ENCODE results near the gene INS.
A peak's percentile ranks its signal among the peaks of the same experiment; 100 is the strongest.

The INS gene

GRCh38 chr11:2164861-2165555, 4.0 kb upstream of the INS start:
- DNase-seq (ENCODE audit: low read depth) = no peak

- DNase-seq (ENCODE audit: low read depth) = no peak
Observed at GRCh38 chr11:2164081-2164480, 3.1 kb upstream of the INS start.

DNA sequence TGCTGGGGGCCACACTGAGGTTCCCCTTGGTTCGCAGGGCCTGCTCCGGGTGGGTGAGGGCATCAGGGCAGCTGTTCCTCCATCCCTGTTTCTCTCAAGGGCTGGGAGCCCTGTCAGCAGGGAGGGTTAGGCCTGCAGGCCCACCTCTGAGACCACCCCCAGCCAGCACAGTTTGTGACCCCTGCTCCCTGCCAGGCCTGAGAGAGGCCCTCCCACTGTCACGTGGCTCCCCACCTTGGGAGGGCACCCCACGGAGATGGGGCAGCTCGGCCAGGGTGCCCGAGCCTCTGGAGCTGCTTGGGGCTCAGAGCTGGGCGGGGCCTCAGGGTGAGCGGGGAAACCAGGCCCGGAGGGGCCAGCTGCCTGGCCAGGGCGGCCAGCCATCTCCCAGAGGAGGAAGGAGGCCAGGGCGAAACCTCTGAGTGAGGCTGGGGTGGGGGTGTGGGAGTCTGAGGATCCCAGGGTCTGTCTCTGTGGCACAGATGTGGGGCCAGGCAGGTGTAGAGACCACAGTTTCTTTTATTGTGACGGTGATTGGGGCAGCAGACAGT, 2.5 kb upstream of the INS start:
- DNase-seq (ENCODE audit: low read depth) = no peak

DNA sequence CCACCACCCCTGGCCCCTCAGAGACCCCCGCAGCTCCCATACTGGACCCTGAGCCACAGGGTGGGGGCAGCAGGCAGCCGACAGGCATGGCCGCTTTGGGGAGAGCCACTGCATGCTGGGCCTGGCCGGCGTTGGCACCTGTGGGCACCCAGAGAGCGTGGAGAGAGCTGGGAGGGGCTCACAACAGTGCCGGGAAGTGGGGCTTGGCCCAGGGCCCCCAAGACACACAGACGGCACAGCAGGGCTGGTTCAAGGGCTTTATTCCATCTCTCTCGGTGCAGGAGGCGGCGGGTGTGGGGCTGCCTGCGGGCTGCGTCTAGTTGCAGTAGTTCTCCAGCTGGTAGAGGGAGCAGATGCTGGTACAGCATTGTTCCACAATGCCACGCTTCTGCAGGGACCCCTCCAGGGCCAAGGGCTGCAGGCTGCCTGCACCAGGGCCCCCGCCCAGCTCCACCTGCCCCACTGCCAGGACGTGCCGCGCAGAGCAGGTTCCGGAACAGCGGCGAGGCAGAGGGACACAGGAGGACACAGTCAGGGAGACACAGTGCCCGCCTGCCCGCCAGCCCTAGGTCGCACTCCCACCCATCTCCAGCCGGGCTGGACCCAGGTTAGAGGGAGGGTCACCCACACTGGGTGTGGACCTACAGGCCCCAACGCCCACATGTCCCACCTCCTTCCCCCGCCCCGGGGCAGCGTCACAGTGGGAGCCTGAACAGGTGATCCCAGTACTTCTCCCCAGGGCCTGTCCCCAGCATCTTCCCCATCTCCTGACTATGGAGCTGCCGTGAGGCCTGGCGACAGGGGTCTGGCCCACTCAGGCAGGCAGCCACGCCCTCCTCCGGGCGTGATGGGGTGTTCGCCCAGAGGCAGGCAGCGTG, 1.2 kb downstream of the INS start:
- DNase-seq (ENCODE audit: low read depth) = no peak

DNA sequence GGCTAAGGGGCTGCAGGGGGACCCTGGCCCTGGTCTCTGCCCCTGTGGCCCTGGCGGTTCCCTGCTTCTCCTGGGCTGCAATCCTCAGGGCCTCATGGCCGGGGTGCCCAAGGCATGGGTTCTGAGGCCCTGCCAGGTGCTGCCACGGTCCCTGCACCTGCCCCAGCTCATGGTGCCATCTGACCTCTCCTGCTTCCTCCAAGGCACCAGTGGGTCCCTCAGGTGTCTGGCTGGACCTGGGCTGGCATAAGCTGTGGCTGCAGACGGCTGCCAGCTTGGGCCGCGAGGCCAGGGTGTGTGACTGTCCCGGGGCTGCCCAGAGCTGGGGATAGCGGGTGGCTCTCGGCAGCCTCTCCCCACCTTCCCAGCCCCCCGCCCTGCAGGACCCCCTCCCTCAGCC, 2.0 kb downstream of the INS start:
- DNase-seq (ENCODE audit: low read depth) = no peak

DNA sequence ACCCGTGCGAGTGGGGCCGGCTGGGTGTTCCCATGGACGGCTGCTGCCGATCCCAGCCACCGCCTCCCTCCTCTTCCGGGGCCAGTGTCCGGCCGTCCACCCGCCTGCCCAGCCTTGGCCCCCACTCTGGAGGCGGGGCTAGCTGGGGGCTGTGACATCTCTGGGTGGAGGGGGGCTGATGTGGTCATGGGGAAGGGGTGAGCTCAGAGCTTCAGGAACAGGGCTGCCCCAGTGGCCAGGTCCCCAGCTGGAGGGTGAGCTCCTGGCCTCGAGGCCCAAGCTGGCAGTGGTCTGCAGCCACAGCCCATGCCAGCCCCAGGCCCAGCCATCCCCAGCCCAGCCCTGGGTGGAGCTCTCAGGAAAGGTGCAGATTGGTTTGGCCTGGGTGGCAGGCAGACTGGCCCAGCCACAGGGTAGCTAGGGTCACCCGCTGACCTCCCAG, 2.7 kb downstream of the INS start:
- DNase-seq (ENCODE audit: low read depth) = no peak

DNA sequence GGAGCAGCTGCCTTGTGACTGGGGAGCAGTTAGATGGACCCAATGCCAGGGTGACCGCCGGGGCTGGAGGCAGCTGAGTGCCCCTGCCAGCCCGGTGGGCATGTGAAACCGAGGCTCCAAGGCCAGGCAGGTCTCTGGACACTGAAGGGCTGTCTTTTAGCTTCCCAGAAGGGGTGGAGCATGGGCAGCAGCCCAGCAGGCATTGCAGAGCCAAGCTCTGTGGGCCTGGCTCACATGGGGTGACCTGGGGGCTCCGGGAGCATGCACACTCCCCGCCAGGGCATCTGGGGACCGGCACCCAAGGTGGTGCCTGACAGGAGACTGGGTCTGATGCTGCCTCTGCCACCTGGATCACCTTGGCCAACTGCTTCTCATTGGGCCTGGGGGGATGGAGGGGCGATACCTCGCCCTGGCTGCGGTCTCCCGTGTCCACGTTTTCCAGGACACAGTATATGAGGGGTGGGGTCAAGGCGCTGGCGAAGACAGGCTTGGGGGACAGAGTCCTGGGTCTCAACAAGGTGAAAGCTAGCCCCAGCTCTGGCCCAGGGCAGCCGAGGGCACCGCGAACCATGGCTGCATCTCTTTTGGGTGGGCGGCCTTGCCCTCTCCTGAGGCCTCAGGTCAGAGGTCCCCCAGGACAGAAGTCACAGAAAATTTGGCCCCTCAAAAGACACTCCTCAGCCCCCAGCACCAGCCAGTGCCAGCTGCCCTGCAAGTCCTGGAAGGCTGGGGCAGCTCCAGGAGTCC, 3.5 kb downstream of the INS start:
- no peak for DNase-seq (ENCODE audit: low read depth)

GRCh38 chr11:2156416-2157182, 4.4 kb downstream of the INS start:
- peak; percentile 11 for DNase-seq (ENCODE audit: low read depth)

- no peak for DNase-seq (ENCODE audit: low read depth)
Observed at GRCh38 chr11:2155511-2155910, 5.5 kb downstream of the INS start.

GRCh38 chr11:2154889-2155288, 6.1 kb downstream of the INS start:
- DNase-seq (ENCODE audit: low read depth) = no peak

GRCh38 chr11:2154195-2154585, 6.8 kb downstream of the INS start:
- no peak for DNase-seq (ENCODE audit: low read depth)

DNA sequence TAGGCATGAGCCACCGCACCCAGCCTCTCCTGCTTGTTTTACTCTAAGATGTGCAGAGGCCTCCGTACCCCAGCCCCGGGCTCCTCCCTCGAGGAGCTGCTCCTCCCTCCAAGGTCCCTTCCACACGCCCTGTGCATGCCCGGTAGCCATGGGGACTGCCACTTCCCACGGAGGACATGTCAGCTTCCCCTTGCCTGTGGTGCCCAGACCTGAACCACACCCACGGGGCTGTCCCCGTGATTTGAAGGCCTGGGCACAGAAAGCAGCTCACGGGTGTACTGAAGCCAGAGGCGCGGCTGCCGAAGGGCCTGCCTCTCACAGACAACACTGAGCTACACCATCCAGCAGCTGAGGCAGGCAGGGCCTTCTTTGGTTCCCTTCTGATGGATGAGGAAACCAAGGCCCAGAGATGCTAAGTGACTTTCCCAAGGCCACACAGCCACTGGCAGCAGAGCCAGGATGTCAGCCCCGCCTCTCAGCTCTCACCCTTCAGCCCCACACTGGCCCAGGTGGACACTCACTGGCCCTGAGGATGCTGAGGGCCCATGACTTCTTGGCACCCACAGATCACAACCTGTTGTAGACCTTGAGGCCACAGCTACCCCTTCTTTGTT, 7.3 kb downstream of the INS start:
- no peak for DNase-seq (ENCODE audit: low read depth)

DNA sequence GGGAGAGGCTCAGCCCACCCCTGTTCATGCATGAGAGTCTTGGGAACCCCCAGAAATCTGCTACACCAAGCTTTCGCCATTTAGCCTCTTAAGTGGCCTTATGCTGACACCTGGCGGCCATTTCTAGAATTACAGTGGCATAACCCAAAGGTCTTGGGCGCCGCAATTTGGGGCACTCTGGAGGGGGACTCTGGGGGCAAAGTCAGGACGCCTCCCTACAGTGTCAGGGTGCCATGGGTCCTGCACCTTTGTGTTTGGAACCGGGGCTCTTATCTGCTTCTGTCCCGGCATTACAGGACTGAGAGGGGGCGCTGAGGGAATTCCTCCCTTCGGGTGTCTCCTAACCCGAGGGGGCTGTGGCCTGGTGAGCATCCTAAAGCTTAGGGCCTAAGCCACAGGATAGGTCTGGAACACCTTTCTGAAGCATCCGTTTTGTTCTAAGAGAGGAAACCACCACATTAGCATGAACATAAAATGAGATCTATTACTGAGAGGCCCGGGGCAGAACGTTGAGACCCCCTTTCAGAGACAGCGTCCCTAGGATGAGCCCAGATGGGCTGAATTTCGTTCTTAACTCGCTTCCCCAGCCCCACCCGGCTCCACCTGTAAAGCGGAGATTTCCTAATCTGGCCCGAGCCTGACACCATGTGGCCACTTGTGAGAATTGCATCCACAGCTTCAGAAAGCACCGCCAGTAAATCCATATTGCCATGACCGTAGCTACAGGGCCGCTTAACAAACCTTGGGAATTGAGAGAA, 9.3 kb downstream of the INS start:
- peak; percentile 44 for DNase-seq (ENCODE audit: low read depth)

DNA sequence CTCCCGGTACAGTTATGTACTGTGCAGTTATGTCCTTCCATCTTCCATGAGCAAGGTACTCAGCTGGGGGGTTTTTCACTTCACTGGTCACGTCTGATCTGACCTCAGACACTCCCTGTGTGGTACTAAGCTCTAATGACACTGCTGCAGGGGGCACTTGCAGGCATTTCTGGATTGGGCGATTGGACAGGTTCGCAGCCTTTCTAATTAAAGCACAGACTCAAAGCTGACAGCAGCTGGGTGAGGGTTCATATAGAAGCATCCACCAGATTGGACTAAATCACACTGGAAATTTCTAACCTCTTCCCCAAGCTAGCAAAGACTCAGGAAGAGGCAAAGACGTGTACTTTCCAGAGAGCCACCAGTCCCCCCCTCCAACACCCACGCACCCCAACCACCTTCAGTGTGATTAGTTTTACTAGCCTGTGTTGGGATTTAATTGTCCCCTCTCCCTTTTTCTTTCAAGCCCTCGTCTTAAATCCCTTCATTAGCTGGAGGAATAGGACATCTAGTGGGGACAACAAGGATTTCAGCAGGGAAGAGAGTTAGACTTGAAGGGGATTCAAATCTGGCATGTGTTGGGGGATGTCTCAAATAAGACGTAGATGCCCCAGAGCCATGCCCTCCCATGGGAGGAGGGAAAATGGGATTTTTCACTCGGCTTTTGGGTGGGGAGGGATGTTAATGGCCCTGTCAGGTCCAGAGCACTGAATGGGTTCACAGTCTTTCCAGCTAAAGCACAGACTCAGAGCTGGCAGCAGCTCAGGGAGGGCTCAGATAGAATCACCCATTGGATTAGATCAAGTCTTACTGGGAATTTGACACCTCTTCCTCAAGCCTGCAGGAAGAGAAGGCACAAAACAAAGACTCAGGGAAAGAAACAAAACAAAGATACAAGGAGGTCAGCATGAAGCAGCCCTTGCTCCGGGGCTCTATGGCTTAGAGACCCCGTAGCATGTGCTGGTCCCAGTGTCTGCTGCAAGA, 10.9 kb downstream of the INS start:
- peak; percentile 49 for DNase-seq (ENCODE audit: low read depth)

DNA sequence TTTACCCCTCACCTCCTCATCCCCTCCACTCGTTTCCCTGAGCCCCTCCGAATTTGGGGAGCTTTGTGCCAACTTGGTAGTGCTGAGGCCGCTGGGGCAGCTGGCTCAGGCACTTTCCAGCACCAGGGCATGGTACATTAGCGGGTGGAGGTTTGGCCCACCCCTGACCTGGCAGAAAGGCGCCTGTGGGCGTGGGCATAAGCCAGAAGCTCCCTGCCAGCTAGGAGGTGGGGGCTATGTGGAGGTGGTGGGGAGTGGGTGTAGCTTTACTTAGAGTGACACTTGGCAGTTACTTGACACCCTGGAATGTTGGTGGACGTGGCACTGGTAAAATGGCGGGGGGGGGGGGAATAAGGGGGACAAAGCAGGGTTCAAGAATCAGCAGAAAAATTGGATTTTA, 11.5 kb downstream of the INS start:
- DNase-seq (ENCODE audit: low read depth) = no peak

DNA sequence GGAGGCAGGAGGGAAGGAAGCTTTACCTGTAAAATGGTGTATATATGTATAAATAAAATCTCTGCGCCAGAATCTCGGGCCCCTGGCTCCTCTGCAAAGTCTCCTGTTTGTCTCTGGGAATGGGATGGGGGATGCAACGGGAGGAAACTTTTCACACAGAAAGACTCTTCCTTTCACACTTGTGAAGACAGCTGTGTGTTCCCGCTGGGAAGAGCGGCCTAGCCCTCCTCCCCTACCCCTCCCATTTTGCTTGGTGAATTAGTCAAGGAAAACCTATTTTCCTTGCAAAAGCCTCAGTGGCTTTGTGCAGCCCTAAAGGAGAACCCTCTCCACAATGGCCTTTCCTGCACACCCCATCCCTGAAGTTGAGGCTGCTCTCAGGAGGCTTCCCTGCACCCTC, 12.4 kb downstream of the INS start:
- no peak for DNase-seq (ENCODE audit: low read depth)

- DNase-seq (ENCODE audit: low read depth) = no peak
Observed at GRCh38 chr11:2147391-2147790, 13.6 kb downstream of the INS start.

DNA sequence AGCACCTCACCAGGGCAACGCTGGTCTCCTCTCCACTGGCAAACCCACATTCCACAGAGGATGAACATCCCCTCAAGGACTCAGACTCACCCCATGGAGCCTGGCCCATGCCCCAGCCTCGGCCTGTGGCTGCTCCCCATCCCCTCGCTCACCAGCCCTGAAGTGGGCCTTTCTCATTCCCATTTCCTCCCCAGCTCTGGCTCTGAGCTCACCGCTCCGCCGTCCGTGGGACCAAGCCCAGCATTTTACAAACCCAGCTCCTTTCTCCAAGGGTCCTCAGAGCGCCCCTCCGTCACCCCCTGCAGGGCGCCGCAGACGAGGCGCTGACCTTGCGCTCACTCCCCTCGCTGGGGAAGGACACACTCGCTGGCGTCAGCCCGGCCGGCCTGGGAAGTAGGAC, 15.0 kb downstream of the INS start:
- DNase-seq (ENCODE audit: low read depth) = no peak

GRCh38 chr11:2144544-2145248, 16.3 kb downstream of the INS start:
- DNase-seq (ENCODE audit: low read depth) = no peak

All from fibroblast of gingiva (primary cell).